C1 segment of cervical spinal cord (tissue), 14 donors: ENCODE measurements around the gene NUFIP1.
"Not testable (repeated sequence)": the region's sequence is repeated elsewhere in the genome, so short reads cannot be mapped to it uniquely, and the experiment has no call there.

Experiments used
- DNase-seq, 14 donors: peaks; one replicate each; lab custom pipeline; 2025; lab: John Stamatoyannopoulos, UW

Gene NUFIP1

DNA sequence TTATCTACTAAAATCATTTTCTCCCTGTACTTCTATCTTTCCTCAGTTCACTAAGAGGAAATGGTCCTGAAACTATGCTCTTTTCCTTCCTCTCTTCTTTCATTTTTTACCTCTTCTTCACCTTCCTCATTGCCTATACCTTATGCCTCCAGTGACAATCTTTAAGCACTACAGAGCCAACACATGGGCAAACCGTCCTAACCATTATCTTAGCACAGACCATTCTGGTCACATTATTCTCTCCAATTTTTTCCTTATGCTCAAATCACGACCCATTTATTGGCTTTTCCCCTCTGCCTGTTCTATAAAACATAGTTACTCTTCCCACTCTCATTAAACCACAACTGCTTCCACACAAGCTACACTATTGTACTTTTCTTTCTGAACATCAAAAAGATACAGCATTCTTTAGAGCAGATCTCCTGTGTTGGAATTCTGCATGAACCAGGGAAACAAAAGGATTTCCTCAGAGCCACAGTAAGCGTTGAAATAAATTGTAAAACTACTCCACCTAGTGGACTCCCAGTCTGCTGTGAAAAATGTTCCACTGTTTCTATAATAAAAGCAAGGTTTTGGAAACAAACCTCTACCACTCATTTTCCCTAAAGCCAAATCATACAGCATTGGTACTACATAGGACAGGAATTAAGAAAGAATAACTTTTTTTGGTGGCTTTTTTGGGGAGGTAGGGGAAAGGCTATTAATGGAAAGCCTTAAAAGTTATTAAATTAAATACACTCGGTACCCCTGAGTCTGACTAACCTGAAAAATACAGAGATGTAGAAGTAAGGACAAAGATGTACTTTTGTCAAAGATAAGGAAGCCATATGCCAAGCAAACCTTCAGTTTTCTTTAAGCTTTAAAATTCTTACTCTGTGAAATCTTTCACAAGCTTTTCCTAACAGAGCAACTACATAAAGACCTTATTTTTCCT, 19.5 kb downstream of the NUFIP1 start:
- peak in 2 of 14 donors; percentile 5 to 46 for DNase-seq

- DNase-seq, result no peak
Measured at GRCh38 chr13:44968434-44968815, 20.8 kb downstream of the NUFIP1 start.

- no peak for DNase-seq
Measured at GRCh38 chr13:44967704-44968433, 21.4 kb downstream of the NUFIP1 start.

DNA sequence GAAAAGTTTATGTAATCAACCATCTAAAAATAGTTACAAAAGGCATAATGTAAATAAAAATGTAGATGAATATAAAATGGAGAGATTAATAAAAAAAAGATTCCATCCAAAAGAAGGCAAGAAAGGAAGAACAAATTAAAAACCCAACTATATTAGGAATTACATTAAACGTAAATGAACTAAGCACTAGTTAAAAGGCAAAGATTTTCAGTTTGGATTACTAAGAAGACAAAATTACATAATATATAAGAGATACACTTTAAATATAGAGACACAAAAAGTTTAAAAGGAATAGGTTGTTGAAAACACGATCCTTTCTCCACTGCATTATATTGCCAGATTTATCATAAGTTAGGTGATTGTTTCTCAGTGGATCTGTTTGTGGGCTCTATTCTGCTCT, 27.3 kb downstream of the NUFIP1 start:
- DNase-seq, result no peak

DNA sequence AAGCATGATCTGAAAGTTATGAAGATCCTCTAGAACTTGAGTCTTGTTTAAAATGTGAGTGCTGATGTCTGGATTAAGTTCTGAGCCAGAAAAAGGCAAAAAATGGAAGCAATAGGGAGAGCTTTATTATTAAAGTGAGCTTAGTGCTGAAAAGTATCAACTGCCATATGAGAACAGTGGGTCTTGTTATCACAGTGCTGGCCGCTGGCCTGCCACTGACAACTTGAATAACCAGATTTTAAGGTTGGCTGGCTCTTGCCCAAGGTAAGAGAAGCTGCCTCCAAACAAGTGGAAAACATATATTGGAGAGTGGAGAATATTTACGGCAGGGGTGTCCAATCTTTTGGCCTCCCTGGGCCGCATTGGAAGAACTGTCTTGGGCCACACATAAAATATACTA, 33.9 kb downstream of the NUFIP1 start:
- DNase-seq, result no peak

- no peak for DNase-seq
Measured at GRCh38 chr13:44954224-44954623, 35.0 kb downstream of the NUFIP1 start.

- DNase-seq, result no peak
Measured at GRCh38 chr13:44952671-44953070, 36.6 kb downstream of the NUFIP1 start.

GRCh38 chr13:44951184-44951583, 38.1 kb downstream of the NUFIP1 start:
- no peak for DNase-seq

- not testable (repeated sequence) for DNase-seq
Measured at GRCh38 chr13:44943411-44943810, 45.9 kb downstream of the NUFIP1 start.

- no peak for DNase-seq
Measured at GRCh38 chr13:44938854-44939253, 50.4 kb downstream of the NUFIP1 start.

GRCh38 chr13:44936246-44936645, 53.0 kb downstream of the NUFIP1 start:
- no peak for DNase-seq

GRCh38 chr13:44934724-44935123, 54.5 kb downstream of the NUFIP1 start:
- no peak for DNase-seq

GRCh38 chr13:44932850-44933251, 56.4 kb downstream of the NUFIP1 start:
- no peak for DNase-seq

DNA sequence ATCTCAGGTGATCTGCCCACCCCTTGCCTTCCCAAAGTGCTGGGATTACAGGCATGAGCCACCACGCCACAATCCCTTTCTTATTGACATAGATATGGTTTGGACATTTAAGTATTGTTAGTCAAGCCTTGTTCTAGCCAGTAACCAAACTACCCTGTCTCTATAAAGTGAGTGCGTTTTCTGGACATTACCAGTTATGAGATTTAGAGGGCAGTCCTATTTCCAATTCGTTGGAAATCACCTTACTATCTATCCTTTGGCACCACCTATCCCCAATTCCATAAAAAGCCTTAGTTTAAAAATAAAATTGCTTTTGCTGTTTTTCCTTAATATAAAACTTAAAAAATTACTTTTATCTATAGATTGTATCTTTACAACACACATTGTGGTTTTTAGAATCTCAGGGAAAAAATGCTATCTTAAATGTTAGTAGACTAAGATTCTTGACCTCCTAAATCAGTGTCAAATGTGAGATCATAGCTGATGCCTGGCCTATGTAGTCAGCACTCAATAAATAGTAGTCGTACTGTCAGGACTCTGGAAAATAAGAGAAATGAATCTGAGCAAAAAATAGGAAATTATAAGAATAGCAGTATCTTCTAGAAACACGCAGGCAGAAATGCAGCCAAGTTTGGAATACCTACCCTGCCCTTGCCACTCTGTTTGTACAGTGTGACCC, 57.0 kb downstream of the NUFIP1 start:
- DNase-seq, result no peak

- peak in 1 of 14 donors; percentile 22 for DNase-seq
Measured at GRCh38 chr13:44930963-44931623, 58.2 kb downstream of the NUFIP1 start.

DNA sequence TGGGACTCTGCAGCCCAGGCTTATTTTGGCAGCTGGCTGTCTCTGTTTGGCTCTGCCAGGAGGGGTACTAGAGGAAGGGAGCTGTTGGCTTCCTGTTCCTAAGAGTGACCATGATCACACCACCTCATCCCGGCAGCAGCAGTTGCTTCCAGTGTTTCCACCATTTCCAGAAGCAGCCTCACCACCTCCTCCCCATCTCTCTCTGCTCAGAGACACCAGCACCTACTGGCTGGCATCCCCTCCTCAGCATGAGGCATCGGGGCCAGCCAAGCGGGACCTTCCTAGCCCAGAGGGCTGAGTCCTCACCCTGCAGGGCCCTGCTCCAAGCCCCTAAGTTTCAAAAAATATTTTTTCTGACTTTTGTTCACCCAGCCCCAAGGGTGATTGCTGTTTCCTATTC, 59.0 kb downstream of the NUFIP1 start:
- DNase-seq, result no peak

GRCh38 chr13:44929692-44930091, 59.6 kb downstream of the NUFIP1 start:
- DNase-seq, result no peak

DNA sequence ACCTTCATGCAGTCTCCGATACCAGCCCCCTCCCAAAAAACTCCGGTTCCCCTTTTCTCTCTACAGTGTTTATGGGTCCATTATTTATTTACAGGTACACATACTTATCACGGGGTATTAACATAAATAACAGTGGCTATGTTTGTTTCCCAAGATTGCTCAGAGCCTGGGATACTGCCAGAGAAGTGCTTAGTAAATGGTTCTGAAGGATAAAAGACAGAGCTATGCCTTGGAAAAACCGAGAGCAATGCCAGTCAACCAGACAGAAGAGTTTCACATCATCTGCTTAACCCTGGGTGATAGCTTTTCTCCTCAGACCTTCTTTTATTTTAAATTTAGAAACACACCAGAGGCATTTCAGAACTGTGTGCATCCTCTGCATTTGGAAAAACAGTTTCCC, 61.3 kb downstream of the NUFIP1 start:
- DNase-seq, result no peak

DNA sequence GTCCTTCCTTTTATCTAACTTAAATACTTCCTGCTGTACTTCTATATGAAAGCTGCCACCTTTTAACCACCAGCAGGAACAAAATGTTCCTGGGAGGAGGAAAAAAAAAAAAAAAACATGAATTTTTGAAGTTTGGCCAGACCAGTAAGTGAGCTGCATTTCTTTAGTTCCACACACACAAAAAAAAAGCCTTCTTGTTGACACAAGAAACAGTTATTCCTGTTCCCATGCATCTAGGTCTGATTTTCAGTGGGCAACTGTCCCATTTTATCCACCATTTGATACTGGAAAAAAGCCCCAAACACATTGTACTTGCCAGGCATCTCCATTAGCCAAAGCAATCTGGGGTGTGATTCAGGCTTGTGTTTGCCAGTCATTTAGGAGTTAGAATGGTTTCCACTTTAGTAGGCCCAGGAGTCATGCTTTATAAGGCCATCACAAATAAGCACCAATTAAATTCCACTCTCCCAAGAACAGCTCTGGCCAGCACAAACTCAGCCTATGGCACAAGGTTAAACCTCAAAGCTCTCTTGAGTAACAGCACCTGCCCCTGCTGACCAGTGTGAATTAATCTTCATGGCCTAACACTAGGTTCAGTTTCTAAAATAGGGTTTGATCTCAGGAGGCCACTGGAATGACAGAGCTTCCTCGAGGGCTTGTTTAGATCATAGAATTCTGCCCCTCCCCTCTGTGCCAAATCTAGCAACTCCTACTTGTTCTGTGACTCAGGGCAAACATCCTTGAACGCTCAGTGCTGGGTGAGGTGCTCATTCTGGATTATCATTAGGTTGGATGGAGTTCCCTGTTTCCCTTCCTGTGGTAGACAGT, 67.1 kb downstream of the NUFIP1 start:
- peak in 1 of 14 donors; percentile 20 for DNase-seq

GRCh38 chr13:44921246-44921877, 67.9 kb downstream of the NUFIP1 start:
- DNase-seq, result no peak
